SK-N-SH (cell line): ENCODE measurements around the gene PDIA6. TPM values are rescaled to one million over a fixed set of nuclear protein-coding genes. Genes with fewer than 3 reads are reported as not detected.

Experiments used
- CTCF ChIA-PET: fragments of 300-600, 350-600 bp; formaldehyde crosslinking; extraction: SDS; loops from one replicate; lab custom pipeline; 2021; lab: Yijun Ruan, JAX
- POLR2A ChIA-PET: fragments of 350-600 bp; sonication (Branson Sonifier 250); formaldehyde crosslinking; extraction: SDS; loops from one replicate; lab custom pipeline; 2020; ENCODE audit warnings: antibody characterized with exemption, inconsistent platforms; lab: Yijun Ruan, JAX
- DNase-seq: peaks from one replicate; pipeline ENCODE4 v3.0.0; 2012
- H2AFZ ChIP-seq: fragments of 200-600 bp; sonication (generic); 2 replicates; pipeline ENCODE4 v1.8.1; 2016; ENCODE audit warnings: antibody characterized with exemption, mild to moderate bottlenecking, low read depth
- H3F3A ChIP-seq: fragments of 200-600 bp; sonication (generic); replicated peaks from 2 replicates; pipeline ENCODE3; 2016; ENCODE audit warnings: antibody characterized with exemption, mild to moderate bottlenecking; ENCODE audit not compliant: insufficient read depth
- H3K27ac ChIP-seq, 2 experiments: fragments of 200-500 bp in 1 of 2; fragments of 200-600 bp in 1 of 2; sonication (Bioruptor generic) in 1 of 2; sonication (generic), shearing (Covaris generic) in 1 of 2; 2 replicates each; pipeline versions ENCODE4 v1.5.1 to v1.6.1; 2014 to 2016; ENCODE audit warnings: low read depth in 2 of 2, inconsistent platforms in 1 of 2, low read length in 1 of 2, mild to moderate bottlenecking in 1 of 2, mixed read lengths in 1 of 2
- H3K27me3 ChIP-seq: fragments of 200-600 bp; sonication (generic), shearing (Covaris generic); 2 replicates; pipeline ENCODE4 v1.6.1; 2016; ENCODE audit warnings: mixed run types; ENCODE audit not compliant: insufficient read depth
- H3K36me3 ChIP-seq, 2 experiments: fragments of 200-500 bp in 1 of 2; fragments of 200-600 bp in 1 of 2; sonication (Bioruptor generic) in 1 of 2; sonication (generic) in 1 of 2; replicated peaks in 1 of 2; 2 replicates each; pipeline versions ENCODE3 to v1.5.1; 2014 to 2016; ENCODE audit warnings: low read length in 1 of 2, mild to moderate bottlenecking in 1 of 2; ENCODE audit not compliant: insufficient read depth in 2 of 2, control insufficient read depth in 1 of 2
- H3K4me1 ChIP-seq, 2 experiments: fragments of 200-500 bp in 1 of 2; fragments of 200-600 bp in 1 of 2; sonication (Bioruptor generic) in 1 of 2; sonication (generic), shearing (Covaris generic) in 1 of 2; 2 replicates each; pipeline versions ENCODE4 v1.5.1 to v1.6.1; 2014 to 2016; ENCODE audit warnings: low read depth in 1 of 2, low read length in 1 of 2, mixed run types in 1 of 2; ENCODE audit not compliant: insufficient read depth in 2 of 2, control insufficient read depth in 1 of 2
- H3K4me2 ChIP-seq: fragments of 200-600 bp; sonication (generic), shearing (Covaris generic); 2 replicates; pipeline ENCODE4 v1.6.1; 2017; ENCODE audit warnings: mixed run types
- H3K4me3 ChIP-seq, 2 experiments: fragments of 200-500 bp in 1 of 2; fragments of 200-600 bp in 1 of 2; sonication (Bioruptor generic) in 1 of 2; sonication (generic), shearing (Covaris generic) in 1 of 2; 2 replicates each; pipeline versions ENCODE4 v1.5.1 to v1.8.1; 2014 to 2016; ENCODE audit warnings: low read depth in 2 of 2, inconsistent platforms in 1 of 2, low read length in 1 of 2, mild to moderate bottlenecking in 1 of 2, mixed read lengths in 1 of 2, moderate library complexity in 1 of 2
- H3K79me2 ChIP-seq: fragments of 200-600 bp; sonication (generic); 2 replicates; pipeline ENCODE4 v1.8.1; 2017; ENCODE audit warnings: mild to moderate bottlenecking; ENCODE audit not compliant: insufficient read depth
- H3K9ac ChIP-seq: fragments of 200-600 bp; sonication (generic); 2 replicates; pipeline ENCODE4 v1.6.1; 2017; ENCODE audit warnings: mixed run types
- H3K9me2 ChIP-seq: fragments of 200-600 bp; sonication (generic); 2 replicates; pipeline ENCODE4 v1.6.1; 2017; ENCODE audit warnings: mixed run types
- H3K9me3 ChIP-seq: fragments of 200-600 bp; sonication (generic); 2 replicates; pipeline ENCODE4 v1.6.1; 2017; ENCODE audit warnings: mixed run types, mild to moderate bottlenecking, moderate library complexity
- H4K20me1 ChIP-seq: fragments of 200-600 bp; sonication (generic); 2 replicates; pipeline ENCODE4 v1.6.1; 2017; ENCODE audit warnings: mild to moderate bottlenecking, mixed run types; ENCODE audit not compliant: insufficient read depth
- CHD2 ChIP-seq: fragments of 150-350 bp; IDR thresholded peaks from 2 replicates; pipeline ENCODE4 v1.6.1; 2018; ENCODE audit warnings: low read length; ENCODE audit not compliant: partially characterized antibody
- EP300 ChIP-seq, 2 experiments: IDR thresholded peaks; 2 replicates each; pipeline versions ENCODE4 v1.4.0 to v1.6.1; 2012; ENCODE audit warnings: borderline replicate concordance in 1 of 2, low read depth in 1 of 2, low read length in 1 of 2
- EZH2phosphoT487 ChIP-seq: fragments of 200-600 bp; sonication (generic); IDR thresholded peaks from 2 replicates; pipeline ENCODE4 v1.6.1; 2017; ENCODE audit warnings: low read depth, mixed run types, mild to moderate bottlenecking, antibody characterized with exemption, moderate library complexity, borderline replicate concordance
- FOSL2 ChIP-seq: IDR thresholded peaks from 2 replicates; pipeline ENCODE4 v1.4.0; 2012; ENCODE audit warnings: low read depth, mild to moderate bottlenecking, moderate library complexity, borderline replicate concordance
- FOXM1 ChIP-seq: IDR thresholded peaks from 2 replicates; pipeline ENCODE4 v1.4.0; 2012; ENCODE audit warnings: low read depth, mild to moderate bottlenecking
- GABPA ChIP-seq: IDR thresholded peaks from 2 replicates; pipeline ENCODE4 v1.4.0; 2012; ENCODE audit warnings: low read depth, mild to moderate bottlenecking
- GATA2 ChIP-seq: sonication (generic); formaldehyde crosslinking; IDR thresholded peaks from 2 replicates; pipeline ENCODE4 v1.5.0; 2020; ENCODE audit warnings: mild to moderate bottlenecking, missing genetic modification reagents
- MEF2A ChIP-seq: IDR thresholded peaks from 2 replicates; pipeline ENCODE4 v1.4.0; 2012; ENCODE audit warnings: low read depth, borderline replicate concordance
- NRF1 ChIP-seq: IDR thresholded peaks from 2 replicates; pipeline ENCODE4 v1.6.1; 2012; ENCODE audit warnings: low read depth, mild to moderate bottlenecking, low read length
- RAD21 ChIP-seq: IDR thresholded peaks from 2 replicates; pipeline ENCODE4 v1.6.1; 2012; ENCODE audit warnings: mild to moderate bottlenecking, low read length
- RCOR1 ChIP-seq: fragments of 150-350 bp; IDR thresholded peaks from 2 replicates; pipeline ENCODE4 v1.6.1; 2017; ENCODE audit warnings: antibody characterized with exemption, low read length
- REST ChIP-seq: IDR thresholded peaks from 2 replicates; pipeline ENCODE4 v1.6.1; 2012; ENCODE audit warnings: mild to moderate bottlenecking, low read depth, low read length, moderate library complexity
- RXRA ChIP-seq: IDR thresholded peaks from 2 replicates; pipeline ENCODE4 v1.4.0; 2012; ENCODE audit warnings: low read depth, mild to moderate bottlenecking, borderline replicate concordance
- SMC3 ChIP-seq: IDR thresholded peaks from 2 replicates; pipeline ENCODE4 v1.6.1; 2012; ENCODE audit warnings: low read depth, low read length, improper control_type of control experiment
- TCF12 ChIP-seq: IDR thresholded peaks from 2 replicates; pipeline ENCODE4 v1.4.0; 2012
- TEAD4 ChIP-seq: IDR thresholded peaks from 2 replicates; pipeline ENCODE4 v1.4.0; 2012; ENCODE audit warnings: mild to moderate bottlenecking, borderline replicate concordance; ENCODE audit not compliant: insufficient read depth
- USF1 ChIP-seq: IDR thresholded peaks from 2 replicates; pipeline ENCODE4 v1.4.0; 2012; ENCODE audit warnings: low read depth, borderline replicate concordance
- USF2 ChIP-seq: fragments of 150-350 bp; IDR thresholded peaks from 2 replicates; pipeline ENCODE4 v1.6.1; 2017; ENCODE audit warnings: antibody characterized with exemption, low read length, low read depth, borderline replicate concordance
- YY1 ChIP-seq: IDR thresholded peaks from 2 replicates; pipeline ENCODE4 v1.4.0; 2012; ENCODE audit warnings: low read depth, mild to moderate bottlenecking
- ZBTB33 ChIP-seq: IDR thresholded peaks from 2 replicates; pipeline ENCODE4 v1.4.0; 2012; ENCODE audit warnings: low read depth, borderline replicate concordance
- WGBS: methylation state at CpG from one replicate; pipeline ENCODE4 v1.1.6; 2017; ENCODE audit warnings: low lambda C conversion rate; 5-methylcytosine and 5-hydroxymethylcytosine counted together
- polyA plus RNA-seq, 3 experiments: library from polyadenylated mRNA; depleted of rRNA; stranded (reverse); fragments of >200 nt; gene quantifications; 2 replicates each; pipeline ENCODE4 v1.2.3, GENCODE V29; 2012

PDIA6 gene
- polyA plus RNA-seq, 1 of the 3 experiments (the other 2 are of a cell fraction) = 325 TPM

GRCh38 chr2:10779776-10780490 is 32.7 kb downstream of the PDIA6 start:
- Histone ChIP-seq H3K4me1 (peaks cover 0 to 7% of the 10 kb centered on the region in 2 experiments; a peak in 1 of 4 replicates), H3K4me3 (no peak overlapping the region), H3K27ac (no peak overlapping the region), H2AFZ (no peak overlapping the region), H3K79me2 (no peaks in the 10 kb centered on the region), H3K4me2 (no peak overlapping the region), H3K9me3 (no peaks in the 10 kb centered on the region), H3K27me3 (no peaks in the 10 kb centered on the region), H3K9ac (no peak overlapping the region), H4K20me1 (no peaks in the 10 kb centered on the region), H3F3A (no peaks in the 10 kb centered on the region), H3K9me2 (no peaks in the 10 kb centered on the region), H3K36me3 (peaks cover 29 to 48% of the 10 kb centered on the region in 2 experiments)
- WGBS = 98% methylated on average over 25 of the region's 25 CpGs
- POLR2A ChIA-PET = no interaction called here
- DNase-seq = no peak
- CTCF ChIA-PET = interaction anchor here (1.9 kb wide), 1 partner anchor 53 kb away, joined by 4 read pairs; no protein-coding TSS in a partner anchor
- TF ChIP-seq USF1 (no peak), REST (no peak), GABPA (no peak), YY1 (no peak), RCOR1 (no peak), SMC3 (no peak), EP300 (IDR thresholded peaks at IDR 0.05; ENCODE audit: borderline replicate concordance in 1 of 2, low read depth in 1 of 2, low read length in 1 of 2) (no peak), USF2 (no peak), FOSL2 (no peak), TEAD4 (no peak), CHD2 (no peak), TCF12 (no peak), RAD21 (no peak), GATA2 (CRISPR knock-in tag) (no peak), FOXM1 (no peak), EZH2phosphoT487 (no peak), MEF2A (no peak), RXRA (no peak), NRF1 (no peak), ZBTB33 (no peak)
